Esophagus squamous epithelium (tissue), 5 donors: ENCODE data around the gene CLSTN1. TPM values are rescaled to one million over a fixed set of nuclear protein-coding genes. Genes with fewer than 3 reads are reported as not detected.
A peak's percentile ranks its signal among the peaks of the same experiment; 100 is the strongest.

Experiments
- DNase-seq: peaks from one replicate; lab custom pipeline; 2025; lab: John Stamatoyannopoulos, UW
- H3K27ac ChIP-seq, 4 donors: fragments of 200-600 bp; sonication (generic); one replicate each; pipeline ENCODE4 v1.5.1; 2016 to 2019; ENCODE audit warnings: mild to moderate bottlenecking in 1 of 4
- H3K27me3 ChIP-seq, 4 donors: fragments of 200-600 bp; sonication (generic); 1 replicate in 3 of 4; 2 replicates in 1 of 4; pipeline versions ENCODE4 v1.5.1 to v1.6.0; 2017 to 2021; ENCODE audit warnings: antibody characterized with exemption in 1 of 4
- H3K36me3 ChIP-seq, 3 donors: fragments of 200-600 bp; sonication (generic); one replicate each; pipeline ENCODE4 v1.5.1; 2016 to 2019
- H3K4me1 ChIP-seq, 3 donors: fragments of 200-600 bp; sonication (generic); one replicate each; pipeline ENCODE4 v1.5.1; 2017 to 2019
- H3K4me3 ChIP-seq, 4 donors: fragments of 200-600 bp; sonication (generic); 1 replicate in 3 of 4; 2 replicates in 1 of 4; pipeline ENCODE4 v1.5.1; 2016 to 2019; ENCODE audit warnings: mild to moderate bottlenecking in 2 of 4, moderate library complexity in 1 of 4
- H3K9me3 ChIP-seq, 3 donors: fragments of 200-600 bp; sonication (generic); one replicate each; pipeline ENCODE4 v1.5.1; 2016 to 2019
- POLR2A ChIP-seq, 4 donors: fragments of 450-650 bp; IDR thresholded peaks; one replicate each; pipeline ENCODE4 v1.6.1; 2017; ENCODE audit warnings: antibody characterized with exemption in 4 of 4, mild to moderate bottlenecking in 4 of 4, moderate library complexity in 3 of 4
- WGBS, 2 donors: methylation state at CpG; one replicate each; pipeline ENCODE4 v1.1.5; 2018; 5-methylcytosine and 5-hydroxymethylcytosine counted together
- intact Hi-C: fragments of 100-400 bp; cut with DNase I; formaldehyde crosslinking; loops from one replicate; pipeline ENCODE4 v1.15.0; 2022
- total RNA-seq, 4 donors: library from RNA; depleted of rRNA; stranded (reverse); fragments of >200 nt; gene quantifications; one replicate each; pipeline ENCODE4 v1.1.0, GENCODE V29; 2016
- TF ChIP-seq, protein P1 (sequence below), 6 experiments: fragments of 450-650 bp in 4 of 6; fragments of 200-600 bp in 2 of 6; sonication (generic) in 2 of 6; IDR thresholded peaks; one replicate each; pipeline ENCODE4 v1.5.1; 2016 to 2019; ENCODE audit warnings: antibody characterized with exemption in 6 of 6, mild to moderate bottlenecking in 4 of 6, moderate library complexity in 4 of 6
- donor health status: DM: yes; HTN: yes; CAD: no.

The CLSTN1 gene
- total RNA-seq, 4 donors from 2014 or later: 57.3 to 68.4 (median 65.3) TPM

DNA sequence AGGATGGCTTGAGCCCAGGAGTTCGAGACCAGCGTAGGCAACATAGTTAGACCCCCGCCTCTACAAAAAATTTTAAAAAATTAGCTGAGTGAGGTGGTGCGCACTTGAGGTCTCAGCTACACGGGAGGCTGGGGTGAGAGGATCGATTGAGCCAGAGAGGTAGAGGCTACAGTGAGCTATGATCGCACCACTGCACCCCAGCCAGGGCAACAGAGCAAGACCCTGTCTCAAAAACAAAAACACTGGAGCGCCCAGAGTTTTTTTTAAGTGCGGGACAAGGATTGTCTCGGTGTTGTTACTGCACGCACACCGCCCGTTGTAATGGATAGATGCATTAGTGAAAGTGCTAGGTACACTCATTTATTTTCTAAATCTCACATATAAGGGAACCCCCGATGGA is 135.2 kb downstream of the CLSTN1 start:
- intact Hi-C loops: no loop called here
- Histone ChIP-seq H3K27ac (peak overlapping the region; percentile 21 to 85 (median 72)), H3K36me3 (peaks cover 0 to 9% (median 0%) of the 10 kb centered on the region in 3 donors), H3K27me3 (no peaks in the 10 kb centered on the region), H3K4me1 (peaks cover 23 to 57% (median 37%) of the 10 kb centered on the region in 3 donors), H3K9me3 (no peaks in the 10 kb centered on the region), H3K4me3 (peak overlapping the region; percentile 69 to 95 (median 80))
- 38 to 39% methylated on average over 6 to 11 of the region's 14 CpGs for WGBS, 2 donors
- TF ChIP-seq, protein P1, sequence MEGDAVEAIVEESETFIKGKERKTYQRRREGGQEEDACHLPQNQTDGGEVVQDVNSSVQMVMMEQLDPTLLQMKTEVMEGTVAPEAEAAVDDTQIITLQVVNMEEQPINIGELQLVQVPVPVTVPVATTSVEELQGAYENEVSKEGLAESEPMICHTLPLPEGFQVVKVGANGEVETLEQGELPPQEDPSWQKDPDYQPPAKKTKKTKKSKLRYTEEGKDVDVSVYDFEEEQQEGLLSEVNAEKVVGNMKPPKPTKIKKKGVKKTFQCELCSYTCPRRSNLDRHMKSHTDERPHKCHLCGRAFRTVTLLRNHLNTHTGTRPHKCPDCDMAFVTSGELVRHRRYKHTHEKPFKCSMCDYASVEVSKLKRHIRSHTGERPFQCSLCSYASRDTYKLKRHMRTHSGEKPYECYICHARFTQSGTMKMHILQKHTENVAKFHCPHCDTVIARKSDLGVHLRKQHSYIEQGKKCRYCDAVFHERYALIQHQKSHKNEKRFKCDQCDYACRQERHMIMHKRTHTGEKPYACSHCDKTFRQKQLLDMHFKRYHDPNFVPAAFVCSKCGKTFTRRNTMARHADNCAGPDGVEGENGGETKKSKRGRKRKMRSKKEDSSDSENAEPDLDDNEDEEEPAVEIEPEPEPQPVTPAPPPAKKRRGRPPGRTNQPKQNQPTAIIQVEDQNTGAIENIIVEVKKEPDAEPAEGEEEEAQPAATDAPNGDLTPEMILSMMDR (IDR thresholded peaks at IDR 0.05): no peak
- no peak for TF ChIP-seq POLR2A (IDR thresholded peaks at IDR 0.05)
- no peak for DNase-seq

DNA sequence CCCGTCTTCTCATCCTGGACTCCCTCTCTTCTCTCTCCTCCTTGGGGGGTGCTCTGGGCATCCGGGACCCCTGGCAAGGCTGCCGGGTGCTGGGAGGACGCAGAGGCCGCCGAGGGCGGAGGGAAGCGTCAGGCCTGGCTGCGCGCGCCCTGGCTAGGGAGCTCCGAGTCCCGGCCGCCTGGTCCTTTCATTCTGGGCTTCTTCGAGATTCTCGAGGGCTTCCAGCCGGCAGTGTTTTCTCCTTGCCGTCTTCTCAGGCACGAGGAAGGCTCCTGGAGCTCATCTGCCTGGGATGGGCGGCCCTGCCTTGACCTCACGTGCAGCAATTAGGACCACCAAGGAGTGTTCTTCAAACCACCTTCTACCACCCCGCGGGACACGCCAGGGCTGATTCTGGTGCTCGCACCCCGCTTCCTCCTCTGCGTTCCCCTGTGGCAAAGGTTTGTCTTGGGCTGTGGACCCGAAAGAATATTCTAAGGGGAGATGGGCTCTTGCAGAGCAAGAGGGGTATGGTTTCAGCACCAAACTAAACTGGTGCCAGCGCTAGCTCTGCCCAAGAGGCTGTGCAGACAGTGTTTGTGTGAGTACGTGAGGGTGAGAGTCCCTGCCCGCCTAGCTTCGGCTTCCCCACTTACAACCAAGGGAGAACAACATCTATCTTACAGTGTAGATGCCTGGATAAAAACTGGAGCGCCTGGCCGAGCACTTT is 135.7 kb downstream of the CLSTN1 start:
- 3 to 19% methylated on average over 15 to 20 of the region's 34 CpGs for WGBS, 2 donors
- H3K36me3 ChIP-seq: peaks cover 0 to 3% (median 0%) of the 10 kb centered on the region in 3 donors
- TF ChIP-seq, protein P1 (IDR thresholded peaks at IDR 0.05): no peak
- TF ChIP-seq POLR2A (IDR thresholded peaks at IDR 0.05): no peak
- intact Hi-C loops: no loop called here
- peak overlapping the region; percentile 1 to 63 (median 30) for H3K27ac ChIP-seq
- H3K4me3 ChIP-seq: peak overlapping the region; percentile 34 to 95 (median 77)
- DNase-seq: no peak
- no peaks in the 10 kb centered on the region for H3K27me3 ChIP-seq
- no peaks in the 10 kb centered on the region for H3K9me3 ChIP-seq
- peaks cover 23 to 57% (median 37%) of the 10 kb centered on the region in 3 donors for H3K4me1 ChIP-seq

DNA sequence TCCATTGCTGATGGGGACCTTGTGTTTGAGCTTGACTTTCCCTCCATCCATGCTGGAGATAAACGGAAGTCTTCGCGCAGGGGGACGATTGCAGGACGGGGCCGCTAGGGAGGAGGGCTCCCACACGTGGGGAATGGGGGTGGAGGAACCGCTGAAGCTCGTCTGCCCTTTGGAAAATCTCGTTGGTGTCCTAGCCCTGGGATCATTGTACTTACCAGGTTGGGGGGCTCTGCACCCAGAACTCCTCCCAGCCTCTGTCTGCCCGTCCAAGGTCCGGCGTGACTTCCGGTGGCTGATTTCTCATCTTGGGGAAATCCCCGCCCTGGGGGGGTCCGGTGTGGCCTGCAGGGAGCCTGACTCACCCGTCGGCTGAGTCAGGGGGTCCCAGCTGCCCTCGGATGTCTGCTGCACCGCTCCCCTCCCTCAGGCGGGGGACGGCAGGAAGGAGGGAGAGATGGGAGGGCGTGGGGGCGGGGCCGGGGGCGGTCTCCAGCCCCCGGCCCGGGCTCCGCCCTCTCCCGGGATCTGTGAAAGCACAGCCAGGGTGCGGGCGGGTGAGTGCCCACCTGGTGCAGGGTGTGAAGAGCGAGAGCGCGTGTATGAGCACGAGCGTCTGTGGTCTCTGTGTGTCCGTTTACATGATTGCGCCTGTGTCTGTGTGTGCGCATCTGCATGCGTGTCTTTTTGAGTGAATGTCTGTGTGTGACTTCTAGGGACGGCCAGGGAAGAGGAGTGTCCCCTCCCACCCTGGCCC is 136.5 kb downstream of the CLSTN1 start:
- H3K4me1 ChIP-seq: peaks cover 23 to 57% (median 37%) of the 10 kb centered on the region in 3 donors
- intact Hi-C loops: no loop called here
- TF ChIP-seq POLR2A (IDR thresholded peaks at IDR 0.05): no peak
- TF ChIP-seq, protein P1 (IDR thresholded peaks at IDR 0.05): peak in 2 of 6 experiments; percentile 11 to 14
- no peaks in the 10 kb centered on the region for H3K36me3 ChIP-seq
- no peaks in the 10 kb centered on the region for H3K27me3 ChIP-seq
- H3K27ac ChIP-seq: peak overlapping the region; percentile 29 to 75 (median 48)
- peak overlapping the region; percentile 34 to 95 (median 77) for H3K4me3 ChIP-seq
- DNase-seq: no peak
- no peaks in the 10 kb centered on the region for H3K9me3 ChIP-seq
- 0 to 1% methylated on average over 6 to 13 of the region's 42 CpGs for WGBS, 2 donors

DNA sequence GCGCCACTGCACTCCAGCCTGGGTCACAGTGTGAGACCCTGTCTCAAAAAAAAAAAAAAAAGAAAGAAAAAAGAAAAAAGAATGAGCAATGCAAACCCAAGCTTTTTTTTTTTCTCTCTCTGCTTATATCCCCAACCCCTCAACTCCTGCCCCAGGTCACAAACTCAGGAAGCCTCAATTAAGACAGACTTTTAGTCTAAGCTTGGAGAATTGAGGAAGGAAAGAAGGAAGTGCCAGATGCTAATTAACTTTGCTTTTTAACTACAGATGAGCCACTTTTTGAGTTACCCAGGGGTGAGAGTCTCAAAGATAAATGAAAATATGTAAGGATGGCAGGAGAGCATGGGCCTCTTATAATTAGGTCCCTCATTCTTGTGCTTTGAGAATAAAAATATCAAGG is 139.0 kb downstream of the CLSTN1 start:
- no peak for TF ChIP-seq POLR2A (IDR thresholded peaks at IDR 0.05)
- TF ChIP-seq, protein P1 (IDR thresholded peaks at IDR 0.05): no peak
- Histone ChIP-seq H3K27ac (no peak overlapping the region), H3K4me1 (peaks cover 18 to 36% (median 29%) of the 10 kb centered on the region in 3 donors), H3K4me3 (no peak overlapping the region), H3K27me3 (no peaks in the 10 kb centered on the region), H3K36me3 (no peaks in the 10 kb centered on the region), H3K9me3 (no peaks in the 10 kb centered on the region)
- DNase-seq: no peak
- WGBS, 2 donors: 100% methylated on average over 1 of the region's 1 CpG
- intact Hi-C loops: no loop called here

DNA sequence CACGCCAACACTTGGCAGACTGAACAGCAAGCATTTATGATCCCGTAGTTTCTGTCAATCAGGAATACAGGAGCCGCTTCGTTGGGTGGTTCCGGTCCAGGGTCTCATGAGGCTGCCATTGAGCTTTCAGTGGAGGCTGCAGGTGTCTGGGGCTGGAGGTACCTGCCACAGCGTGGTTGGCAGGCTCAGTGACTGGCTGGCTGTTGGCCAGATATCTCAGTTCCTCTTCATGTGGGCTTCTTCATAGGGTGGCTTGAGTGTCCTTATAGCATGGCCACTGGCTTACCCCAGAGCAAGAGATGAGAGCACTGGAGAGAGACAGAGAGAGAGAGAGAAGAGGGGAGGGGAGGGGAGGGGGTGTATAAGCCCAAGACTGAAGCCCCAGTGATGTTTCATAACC is 142.9 kb downstream of the CLSTN1 start:
- H3K4me3 ChIP-seq: no peak overlapping the region
- intact Hi-C loops: no loop called here
- WGBS, 2 donors: 62 to 83% methylated on average over 1 to 5 of the region's 6 CpGs
- H3K27me3 ChIP-seq: no peaks in the 10 kb centered on the region
- H3K36me3 ChIP-seq: no peaks in the 10 kb centered on the region
- no peaks in the 10 kb centered on the region for H3K9me3 ChIP-seq
- no peak for DNase-seq
- TF ChIP-seq, protein P1 (IDR thresholded peaks at IDR 0.05): no peak
- no peak for TF ChIP-seq POLR2A (IDR thresholded peaks at IDR 0.05)
- H3K4me1 ChIP-seq: no peaks in the 10 kb centered on the region
- no peak overlapping the region for H3K27ac ChIP-seq
